ENCODE measurements around the gene CDCP1.

Gene CDCP1

GRCh38 chr3:45186871-45187270 lies 40.7 kb upstream of the CDCP1 start:
- H3K4me1 ChIP-seq (ENCODE audit: low read length), result peaks cover 41% of the 10 kb centered on the region
- TF ChIP-seq EZH2 (optimal IDR thresholded peaks at IDR 0.05; ENCODE audit: low read depth, low read length) (no peak), CTCF (IDR thresholded peaks at IDR 0.05; ENCODE audit: low read length) (no peak), EZH2phosphoT487 (IDR thresholded peaks at IDR 0.05; ENCODE audit: low read length) (no peak)

GRCh38 chr3:45185461-45185860 lies 39.3 kb upstream of the CDCP1 start:
- Histone ChIP-seq H2AFZ (ENCODE audit: low read length) (0 out of 2 replicates have a peak overlapping the region, but pooled peaks have one; percentile 16), H4K20me1 (ENCODE audit: insufficient read depth, low read length) (no peaks in the 10 kb centered on the region), H3F3A (ENCODE audit: insufficient read depth, low read length) (peaks cover 29% of the 10 kb centered on the region), H3K9me3 (replicated peaks; ENCODE audit: insufficient read depth, low read length) (no peaks in the 10 kb centered on the region), H3K9me2 (replicated peaks; ENCODE audit: insufficient read depth, low read length) (no peaks in the 10 kb centered on the region), H3K4me3 (ENCODE audit: low read length) (no peak overlapping the region), H3K4me2 (ENCODE audit: low read depth, low read length) (peak overlapping the region; percentile 22), H3K79me2 (ENCODE audit: low read length) (no peaks in the 10 kb centered on the region), H3K9ac (ENCODE audit: low read length) (no peak overlapping the region), H3K36me3 (replicated peaks; ENCODE audit: insufficient read depth, low read length) (no peaks in the 10 kb centered on the region), H3K4me1 (ENCODE audit: low read length) (peaks cover 41% of the 10 kb centered on the region), H3K27ac (ENCODE audit: low read length) (peak overlapping the region; percentile 60; the same call in 1 of the 2 replicates), H3K27me3 (replicated peaks; ENCODE audit: insufficient read depth, low read length) (no peaks in the 10 kb centered on the region)
- TF ChIP-seq CTCF (IDR thresholded peaks at IDR 0.05; ENCODE audit: low read length), result no peak
- DNase-seq, result no peak

More at GRCh38 chr3:45186871-45187270, 40.7 kb upstream of the CDCP1 start:
- H4K20me1 ChIP-seq (ENCODE audit: insufficient read depth, low read length), result no peaks in the 10 kb centered on the region
- no peak for DNase-seq
- H2AFZ ChIP-seq (ENCODE audit: low read length), result no peak overlapping the region
- H3K36me3 ChIP-seq (replicated peaks; ENCODE audit: insufficient read depth, low read length), result no peaks in the 10 kb centered on the region
- H3K9me2 ChIP-seq (replicated peaks; ENCODE audit: insufficient read depth, low read length), result no peaks in the 10 kb centered on the region
- no peaks in the 10 kb centered on the region for H3K27me3 ChIP-seq (replicated peaks; ENCODE audit: insufficient read depth, low read length)
- H3K9me3 ChIP-seq (replicated peaks; ENCODE audit: insufficient read depth, low read length), result no peaks in the 10 kb centered on the region
- no peaks in the 10 kb centered on the region for H3K79me2 ChIP-seq (ENCODE audit: low read length)
- no peak overlapping the region for H3K27ac ChIP-seq (ENCODE audit: low read length)
- H3K4me3 ChIP-seq (ENCODE audit: low read length), result no peak overlapping the region
- H3F3A ChIP-seq (ENCODE audit: insufficient read depth, low read length), result peaks cover 29% of the 10 kb centered on the region
- H3K9ac ChIP-seq (ENCODE audit: low read length), result no peak overlapping the region
- H3K4me2 ChIP-seq (ENCODE audit: low read depth, low read length), result no peak overlapping the region

GRCh38 chr3:45185052-45185451 lies 38.9 kb upstream of the CDCP1 start:
- Histone ChIP-seq H4K20me1 (ENCODE audit: insufficient read depth, low read length) (no peaks in the 10 kb centered on the region), H3K79me2 (ENCODE audit: low read length) (no peaks in the 10 kb centered on the region), H3K9me2 (replicated peaks; ENCODE audit: insufficient read depth, low read length) (no peaks in the 10 kb centered on the region), H3K4me2 (ENCODE audit: low read depth, low read length) (peak overlapping the region; percentile 22), H3K27me3 (replicated peaks; ENCODE audit: insufficient read depth, low read length) (no peaks in the 10 kb centered on the region), H3K4me1 (ENCODE audit: low read length) (peaks cover 41% of the 10 kb centered on the region), H3K36me3 (replicated peaks; ENCODE audit: insufficient read depth, low read length) (no peaks in the 10 kb centered on the region), H3K27ac (ENCODE audit: low read length) (peak overlapping the region; percentile 60; the same call in 1 of the 2 replicates), H3K9me3 (replicated peaks; ENCODE audit: insufficient read depth, low read length) (no peaks in the 10 kb centered on the region), H3F3A (ENCODE audit: insufficient read depth, low read length) (peaks cover 29% of the 10 kb centered on the region), H3K4me3 (ENCODE audit: low read length) (no peak overlapping the region), H3K9ac (ENCODE audit: low read length) (no peak overlapping the region), H2AFZ (ENCODE audit: low read length) (0 out of 2 replicates have a peak overlapping the region, but pooled peaks have one; percentile 16)
- no peak for DNase-seq
- no peak for TF ChIP-seq EZH2phosphoT487 (IDR thresholded peaks at IDR 0.05; ENCODE audit: low read length)
- no peak for TF ChIP-seq EZH2 (optimal IDR thresholded peaks at IDR 0.05; ENCODE audit: low read depth, low read length)
- no peak for TF ChIP-seq CTCF (IDR thresholded peaks at IDR 0.05; ENCODE audit: low read length)

Measured in MM.1S (cell line).